H1 (cell line): ENCODE measurements around the gene GOLPH3L. TPM values are rescaled to one million over a fixed set of nuclear protein-coding genes. Genes with fewer than 3 reads are reported as not detected.
A peak's percentile ranks its signal among the peaks of the same experiment; 100 is the strongest.

Experiments used
- CTCF ChIA-PET: fragments of 300-600 bp; sonication (Branson Sonifier 250); formaldehyde crosslinking; loops from one replicate; lab custom pipeline; 2021; ENCODE audit not compliant: partially characterized antibody; lab: Charles Lee
- POLR2A ChIA-PET: fragments of 300-600 bp; sonication (Branson Sonifier 250); formaldehyde crosslinking; loops from one replicate; lab custom pipeline; 2021; ENCODE audit warnings: inconsistent platforms; ENCODE audit not compliant: partially characterized antibody; lab: Charles Lee
- DNase-seq, 2 experiments: peaks; one replicate each; pipeline versions ENCODE4 v3.0.0 to v3.0.0-alpha.2; 2010 to 2022; ENCODE audit warnings: low spot score in 2 of 2, low read depth in 1 of 2, mixed read lengths in 1 of 2
- FAIRE-seq: peaks from 2 replicates; lab custom pipeline; 2011; peaks lifted over from hg19 to GRCh38; lab: Jason Lieb, UNC
- H2AFZ ChIP-seq: 2 replicates; pipeline ENCODE4 v1.8.1; 2012; ENCODE audit warnings: low read length, inconsistent platforms
- H2AK5ac ChIP-seq: 2 replicates; pipeline ENCODE4 v1.6.1; 2013; ENCODE audit warnings: low read depth, low read length
- H2BK120ac ChIP-seq: replicated peaks from 2 replicates; pipeline ENCODE3; 2013; ENCODE audit warnings: low read depth, low read length, inconsistent platforms
- H2BK12ac ChIP-seq: 2 replicates; pipeline ENCODE4 v1.6.1; 2013; ENCODE audit warnings: low read depth, low read length
- H2BK15ac ChIP-seq: 2 replicates; pipeline ENCODE4 v1.6.1; 2013; ENCODE audit warnings: low read length
- H2BK20ac ChIP-seq: 2 replicates; pipeline ENCODE4 v1.6.1; 2013; ENCODE audit warnings: low read length
- H2BK5ac ChIP-seq: 2 replicates; pipeline ENCODE4 v1.6.1; 2013; ENCODE audit warnings: low read depth, low read length
- H3K14ac ChIP-seq: 2 replicates; pipeline ENCODE4 v1.6.1; 2013; ENCODE audit warnings: inconsistent platforms; ENCODE audit not compliant: insufficient read length
- H3K18ac ChIP-seq: 2 replicates; pipeline ENCODE4 v1.6.1; 2013; ENCODE audit warnings: low read length; ENCODE audit errors: extremely low read depth
- H3K23ac ChIP-seq: 2 replicates; pipeline ENCODE4 v1.6.1; 2013; ENCODE audit warnings: inconsistent platforms; ENCODE audit not compliant: insufficient read length
- H3K23me2 ChIP-seq: 2 replicates; pipeline ENCODE4 v1.6.1; 2013; ENCODE audit warnings: low read depth, low read length
- H3K27ac ChIP-seq: 2 replicates; pipeline ENCODE4 v1.6.1; 2011; ENCODE audit warnings: low read depth, low read length, inconsistent platforms
- H3K27me3 ChIP-seq, 4 experiments: replicated peaks in 1 of 4; 1 replicate in 1 of 4; 2 replicates in 3 of 4; pipeline versions ENCODE4 v1.6.1 to v1.8.1; 2011 to 2013; ENCODE audit warnings: low read length in 3 of 4, mild to moderate bottlenecking in 3 of 4, inconsistent platforms in 2 of 4, mixed read lengths in 2 of 4, moderate library complexity in 1 of 4; ENCODE audit not compliant: control insufficient read depth in 3 of 4, insufficient read depth in 3 of 4; ENCODE audit errors: extremely low read depth in 1 of 4
- H3K36me3 ChIP-seq, 4 experiments: 2 replicates each; pipeline versions ENCODE4 v1.6.1 to v1.8.1; 2011 to 2013; ENCODE audit warnings: mild to moderate bottlenecking in 4 of 4, low read length in 3 of 4, moderate library complexity in 2 of 4, control low read depth in 1 of 4, inconsistent platforms in 1 of 4; ENCODE audit not compliant: insufficient read depth in 4 of 4, control insufficient read depth in 2 of 4
- H3K4ac ChIP-seq: replicated peaks from 2 replicates; pipeline ENCODE3; 2013; ENCODE audit warnings: low read length, low read depth, mixed read lengths, inconsistent platforms; ENCODE audit not compliant: insufficient read length
- H3K4me1 ChIP-seq, 4 experiments: replicated peaks in 1 of 4; 1 replicate in 1 of 4; 2 replicates in 3 of 4; pipeline versions ENCODE4 v1.6.1 to v1.8.1; 2011 to 2013; ENCODE audit warnings: low read length in 3 of 4, inconsistent platforms in 2 of 4, mixed read lengths in 1 of 4; ENCODE audit not compliant: insufficient read depth in 4 of 4, control insufficient read depth in 3 of 4
- H3K4me2 ChIP-seq, 2 experiments: 2 replicates each; pipeline versions ENCODE4 v1.6.1 to v1.8.1; 2011 to 2013; ENCODE audit warnings: low read depth in 2 of 2, low read length in 2 of 2, control low read depth in 1 of 2, inconsistent platforms in 1 of 2, mild to moderate bottlenecking in 1 of 2; ENCODE audit not compliant: insufficient read depth in 1 of 2
- H3K4me3 ChIP-seq, 4 experiments: fragments of 200-600, 300-600 bp in 1 of 4; sonication (generic), shearing (Covaris generic), sonication (Bioruptor Twin) in 1 of 4; 2 replicates each; pipeline versions ENCODE4 v1.5.1 to v1.8.1; 2011 to 2016; ENCODE audit warnings: low read length in 4 of 4, low read depth in 3 of 4, control low read depth in 2 of 4, inconsistent platforms in 2 of 4, mild to moderate bottlenecking in 2 of 4, mixed read lengths in 1 of 4, moderate library complexity in 1 of 4; ENCODE audit not compliant: insufficient read depth in 2 of 4; ENCODE audit errors: extremely low read depth in 1 of 4
- H3K56ac ChIP-seq: replicated peaks from 2 replicates; pipeline ENCODE3; 2013; ENCODE audit warnings: low read depth, mild to moderate bottlenecking, mixed read lengths, low read length, inconsistent platforms; ENCODE audit not compliant: insufficient read length
- H3K79me1 ChIP-seq: 2 replicates; pipeline ENCODE4 v1.6.1; 2013; ENCODE audit warnings: low read depth, low read length, control low read depth
- H3K79me2 ChIP-seq, 2 experiments: 2 replicates each; pipeline versions ENCODE4 v1.6.1 to v1.8.1; 2012 to 2013; ENCODE audit warnings: low read length in 2 of 2, mild to moderate bottlenecking in 2 of 2, inconsistent platforms in 1 of 2; ENCODE audit not compliant: insufficient read depth in 2 of 2, control insufficient read depth in 1 of 2
- H3K9ac ChIP-seq, 4 experiments: replicated peaks in 1 of 4; 1 replicate in 1 of 4; 2 replicates in 3 of 4; pipeline versions ENCODE4 v1.6.1 to v1.8.1; 2011 to 2013; ENCODE audit warnings: low read depth in 3 of 4, low read length in 3 of 4, control low read depth in 2 of 4, mild to moderate bottlenecking in 2 of 4, moderate library complexity in 2 of 4, inconsistent platforms in 1 of 4; ENCODE audit errors: extremely low read depth in 1 of 4
- H3K9me3 ChIP-seq, 2 experiments: 2 replicates each; pipeline versions ENCODE4 v1.6.1 to v1.8.1; 2012 to 2013; ENCODE audit warnings: mild to moderate bottlenecking in 2 of 2, moderate library complexity in 2 of 2, control low read depth in 1 of 2, inconsistent platforms in 1 of 2, low read depth in 1 of 2, low read length in 1 of 2, mixed read lengths in 1 of 2; ENCODE audit not compliant: insufficient read depth in 2 of 2
- H4K20me1 ChIP-seq, 2 experiments: replicated peaks in 1 of 2; 2 replicates each; pipeline versions ENCODE3 to v1.8.1; 2011 to 2013; ENCODE audit warnings: inconsistent platforms in 2 of 2, low read length in 2 of 2, mild to moderate bottlenecking in 1 of 2; ENCODE audit not compliant: insufficient read depth in 2 of 2, control insufficient read depth in 1 of 2
- H4K5ac ChIP-seq: 2 replicates; pipeline ENCODE4 v1.6.1; 2013; ENCODE audit warnings: low read length, low read depth, mixed read lengths, inconsistent platforms; ENCODE audit not compliant: insufficient read length
- H4K8ac ChIP-seq: 2 replicates; pipeline ENCODE4 v1.8.0; 2013; ENCODE audit warnings: mild to moderate bottlenecking, moderate library complexity, low read length, inconsistent platforms; ENCODE audit not compliant: insufficient read depth; ENCODE audit errors: extremely low read depth
- H4K91ac ChIP-seq: replicated peaks from 2 replicates; pipeline ENCODE3; 2013; ENCODE audit warnings: low read length, mixed read lengths, inconsistent platforms; ENCODE audit not compliant: insufficient read length
- POLR2AphosphoS5 ChIP-seq: IDR thresholded peaks from 2 replicates; pipeline ENCODE4 v1.6.1; 2011; ENCODE audit warnings: low read depth, low read length
- SAP30 ChIP-seq: fragments of 300-600 bp; sonication (generic); IDR thresholded peaks from 2 replicates; pipeline ENCODE4 v1.7.1; 2012; ENCODE audit warnings: low read length, moderate library complexity, mild to moderate bottlenecking, inconsistent platforms; ENCODE audit not compliant: insufficient read depth, insufficient replicate concordance
- WGBS, 2 experiments: shearing (Covaris generic) in 1 of 2; methylation state at CpG; one replicate each; pipeline versions ENCODE4 v1.1.6 to v1.1.7; 2013 to 2015; ENCODE audit warnings: low lambda C conversion rate in 2 of 2, mixed read lengths in 2 of 2, inconsistent platforms in 1 of 2, low coverage in 1 of 2, missing lambda C conversion rate in 1 of 2; ENCODE audit not compliant: insufficient replicate concordance in 2 of 2, insufficient coverage in 1 of 2, insufficient read length in 1 of 2; ENCODE audit errors: extremely low coverage in 1 of 2, missing lambda C conversion rate in 1 of 2; 5-methylcytosine and 5-hydroxymethylcytosine counted together
- polyA plus RNA-seq, 7 experiments: library from polyadenylated mRNA; depleted of rRNA in 3 of 7; stranded (reverse) in 5 of 7; unstranded in 2 of 7; fragments of >200 nt in 5 of 7; fragments of 200-250 nt in 2 of 7; gene quantifications; 1 replicate in 5 of 7; 2 replicates in 1 of 7; 4 replicates in 1 of 7; pipeline versions ENCODE4 v1.2.1 to v1.2.3, GENCODE V29; 2011 to 2013; ENCODE audit warnings: missing spikeins in 2 of 7, mixed read lengths in 2 of 7
- total RNA-seq: library from RNA; stranded (reverse); fragmentation: NEBNext Ultra II Directional; extraction: Animal tissue kit (Norgen Biotek cat#: 25700); gene quantifications from 2 replicates; pipeline ENCODE4 v1.2.1, GENCODE V29; 2021

Gene GOLPH3L
- total and polyA plus RNA-seq, 2 of the 8 experiments (the other 6 are each of a cell fraction or from before 2014, with no cell fraction given), result 13.3 to 40.8 TPM

DNA sequence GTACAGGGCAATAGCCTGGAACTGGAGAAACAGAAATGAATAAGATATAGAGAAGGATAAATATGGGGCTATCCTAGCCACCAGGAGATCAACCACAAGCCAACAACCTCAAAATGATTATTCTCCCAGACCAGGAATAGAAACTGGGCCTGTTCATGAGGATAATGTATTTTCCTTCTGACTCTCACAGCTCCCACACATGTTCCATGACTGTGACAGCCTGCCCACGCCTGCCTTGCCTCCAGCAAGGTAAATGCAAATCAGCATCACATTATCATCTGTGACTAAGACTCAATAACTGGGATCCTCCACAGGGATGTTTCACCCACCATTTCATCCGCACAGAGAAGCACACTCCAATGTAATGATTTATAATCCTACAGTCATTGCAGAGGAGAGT, 70.8 kb downstream of the GOLPH3L start:
- Histone ChIP-seq H4K8ac (no peak overlapping the region), H3K27me3 (no peaks in the 10 kb centered on the region), H2AK5ac (no peak overlapping the region), H2BK20ac (no peak overlapping the region), H3K4me2 (no peak overlapping the region), H2BK15ac (no peak overlapping the region), H3K79me2 (peaks cover 0 to 41% of the 10 kb centered on the region in 2 experiments; a peak in 2 of 4 replicates), H3K14ac (no peak overlapping the region), H2BK5ac (no peak overlapping the region), H3K4ac (no peak overlapping the region), H2AFZ (no peak overlapping the region), H3K9me3 (no peaks in the 10 kb centered on the region), H3K4me3 (no peak overlapping the region), H3K27ac (no peak overlapping the region), H3K36me3 (peaks cover 22 to 48% (median 42%) of the 10 kb centered on the region in 4 experiments), H2BK120ac (no peak overlapping the region), H3K9ac (no peak overlapping the region), H3K18ac (no peak overlapping the region), H2BK12ac (no peak overlapping the region), H3K23ac (no peak overlapping the region), H3K4me1 (peaks cover 1 to 8% (median 6%) of the 10 kb centered on the region in 4 experiments; a peak in 4 of 7 replicates), H3K23me2 (peaks cover 5% of the 10 kb centered on the region; the same call in 1 of the 2 replicates), H4K5ac (no peak overlapping the region), H4K20me1 (no peaks in the 10 kb centered on the region), H3K79me1 (0 out of 2 replicates have a peak, but pooled peaks cover 3% of the 10 kb centered on the region), H4K91ac (no peak overlapping the region), H3K56ac (no peak overlapping the region)
- CTCF ChIA-PET, result interaction anchor here (0.7 to 0.8 kb wide), 3 partner anchors 11 to 489 kb away, joined by 3 read pairs; no protein-coding TSS in a partner anchor
- FAIRE-seq, result no peak
- 86% methylated on average over 2 of the region's 2 CpGs; no CpG with 5 or more reads in 1 of the 2 experiments for WGBS, 2 experiments
- POLR2A ChIA-PET, result interaction anchor here (1.0 to 43.5 kb wide), 5 partner anchors 9 to 57 kb away, joined by 3 to 1380 read pairs (median 105); partner anchors contain the start of genes ADAMTSL4 and MCL1
- no peak for TF ChIP-seq SAP30
- peak; percentile 30; the same call in 1 of the 2 replicates for TF ChIP-seq POLR2AphosphoS5
- no peak for DNase-seq
